22Rv1 (cell line): ENCODE results near the gene LRRC63.

ENCODE experiments used
- H3K27ac ChIP-seq: fragments of 450-650 bp; 2 replicates; pipeline ENCODE4 v1.5.1; 2017
- CTCF ChIP-seq: fragments of 450-650 bp; IDR thresholded peaks from 2 replicates; pipeline ENCODE4 v1.5.1; 2017; ENCODE audit warnings: mild to moderate bottlenecking
- ZFX ChIP-seq: fragments of 450-650 bp; IDR thresholded peaks from 2 replicates; pipeline ENCODE4 v1.6.1; 2017; ENCODE audit warnings: antibody characterized with exemption, borderline replicate concordance

Gene LRRC63

GRCh38 chr13:46197299-46198048, 14.3 kb upstream of the LRRC63 start:
- no peak for TF ChIP-seq CTCF
- TF ChIP-seq ZFX: no peak
- H3K27ac ChIP-seq: no peak overlapping the region

GRCh38 chr13:46198696-46199193, 13.0 kb upstream of the LRRC63 start:
- no peak overlapping the region for H3K27ac ChIP-seq
- TF ChIP-seq ZFX: no peak
- TF ChIP-seq CTCF: no peak

GRCh38 chr13:46202188-46202795, 9.4 kb upstream of the LRRC63 start:
- TF ChIP-seq CTCF (no peak), ZFX (no peak)
- no peak overlapping the region for H3K27ac ChIP-seq

- no peak for TF ChIP-seq ZFX
- H3K27ac ChIP-seq: no peak overlapping the region
Observed at GRCh38 chr13:46202966-46203365, 8.8 kb upstream of the LRRC63 start.

GRCh38 chr13:46206143-46206542, 5.6 kb upstream of the LRRC63 start:
- TF ChIP-seq ZFX (no peak), CTCF (no peak)
- no peak overlapping the region for H3K27ac ChIP-seq

GRCh38 chr13:46207828-46208227, 3.9 kb upstream of the LRRC63 start:
- TF ChIP-seq CTCF (no peak), ZFX (no peak)
- no peak overlapping the region for H3K27ac ChIP-seq

- H3K27ac ChIP-seq: peak overlapping the region; percentile 46; the same call in 1 of the 2 replicates
Observed at GRCh38 chr13:46210362-46211083, 1.2 kb upstream of the LRRC63 start.

More at GRCh38 chr13:46210362-46211083, 1.2 kb upstream of the LRRC63 start:
- TF ChIP-seq ZFX (no peak), CTCF (no peak)
